ENCODE data around the gene ZFP69B. TPM values are rescaled to one million over a fixed set of nuclear protein-coding genes. Genes with fewer than 3 reads are reported as not detected.

ZFP69B gene
- total and polyA plus RNA-seq, 10 donors, result 0.80 to 5.0 (median 2.3) TPM

GRCh38 chr1:40451238-40451585 is 936 bp downstream of the ZFP69B start:
- TF ChIP-seq POLR2A (IDR thresholded peaks at IDR 0.05) (no peak), POLR2AphosphoS5 (IDR thresholded peaks at IDR 0.05) (no peak)
- TF ChIP-seq, protein P1, sequence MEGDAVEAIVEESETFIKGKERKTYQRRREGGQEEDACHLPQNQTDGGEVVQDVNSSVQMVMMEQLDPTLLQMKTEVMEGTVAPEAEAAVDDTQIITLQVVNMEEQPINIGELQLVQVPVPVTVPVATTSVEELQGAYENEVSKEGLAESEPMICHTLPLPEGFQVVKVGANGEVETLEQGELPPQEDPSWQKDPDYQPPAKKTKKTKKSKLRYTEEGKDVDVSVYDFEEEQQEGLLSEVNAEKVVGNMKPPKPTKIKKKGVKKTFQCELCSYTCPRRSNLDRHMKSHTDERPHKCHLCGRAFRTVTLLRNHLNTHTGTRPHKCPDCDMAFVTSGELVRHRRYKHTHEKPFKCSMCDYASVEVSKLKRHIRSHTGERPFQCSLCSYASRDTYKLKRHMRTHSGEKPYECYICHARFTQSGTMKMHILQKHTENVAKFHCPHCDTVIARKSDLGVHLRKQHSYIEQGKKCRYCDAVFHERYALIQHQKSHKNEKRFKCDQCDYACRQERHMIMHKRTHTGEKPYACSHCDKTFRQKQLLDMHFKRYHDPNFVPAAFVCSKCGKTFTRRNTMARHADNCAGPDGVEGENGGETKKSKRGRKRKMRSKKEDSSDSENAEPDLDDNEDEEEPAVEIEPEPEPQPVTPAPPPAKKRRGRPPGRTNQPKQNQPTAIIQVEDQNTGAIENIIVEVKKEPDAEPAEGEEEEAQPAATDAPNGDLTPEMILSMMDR (IDR thresholded peaks at IDR 0.05 in 8 of 11, conservative IDR thresholded peaks at IDR 0.05 in 3 of 11), result no peak
- 91 to 97% (median 94%) methylated on average over 1 of the region's 1 CpG for WGBS, 5 donors
- peaks cover 0 to 31% (median under 1%) of the 10 kb centered on the region in 6 donors for H3K36me3 ChIP-seq
- peaks cover 4 to 65% (median 51%) of the 10 kb centered on the region in 8 donors for H3K9me3 ChIP-seq
- H3K27ac ChIP-seq, result peak overlapping the region in 3 of 8 donors; percentile 84 to 88 (median 84)
- H3K4me1 ChIP-seq, result peaks cover 6 to 25% (median 17%) of the 10 kb centered on the region in 6 donors
- no peaks in the 10 kb centered on the region for H3K27me3 ChIP-seq (replicated peaks in 1 of 7)
- DNase-seq, result no peak
- intact Hi-C loops (cut with DNase I; ENCODE audit: low total_unique reads), result no loop called here
- H3K4me3 ChIP-seq, result peak overlapping the region in 1 of 8 donors; percentile 79

- Histone ChIP-seq H3K27me3 (replicated peaks in 1 of 7) (no peaks in the 10 kb centered on the region), H3K4me3 (no peak overlapping the region), H3K9me3 (peaks cover 16 to 89% (median 84%) of the 10 kb centered on the region in 8 donors), H3K36me3 (peaks cover 0 to 67% (median 33%) of the 10 kb centered on the region in 6 donors), H3K4me1 (peaks cover 6 to 15% (median 11%) of the 10 kb centered on the region in 6 donors), H3K27ac (no peak overlapping the region)
- intact Hi-C loops (cut with DNase I; ENCODE audit: low total_unique reads), result no loop called here
- DNase-seq, result no peak
- WGBS, 5 donors, result 50 to 100% (median 94%) methylated on average over 1 of the region's 1 CpG
- TF ChIP-seq POLR2A (IDR thresholded peaks at IDR 0.05) (no peak), POLR2AphosphoS5 (IDR thresholded peaks at IDR 0.05) (no peak)
- TF ChIP-seq, protein P1 (IDR thresholded peaks at IDR 0.05 in 8 of 11, conservative IDR thresholded peaks at IDR 0.05 in 3 of 11), result no peak
Observed at GRCh38 chr1:40454873-40455272, 4.6 kb downstream of the ZFP69B start.

DNA sequence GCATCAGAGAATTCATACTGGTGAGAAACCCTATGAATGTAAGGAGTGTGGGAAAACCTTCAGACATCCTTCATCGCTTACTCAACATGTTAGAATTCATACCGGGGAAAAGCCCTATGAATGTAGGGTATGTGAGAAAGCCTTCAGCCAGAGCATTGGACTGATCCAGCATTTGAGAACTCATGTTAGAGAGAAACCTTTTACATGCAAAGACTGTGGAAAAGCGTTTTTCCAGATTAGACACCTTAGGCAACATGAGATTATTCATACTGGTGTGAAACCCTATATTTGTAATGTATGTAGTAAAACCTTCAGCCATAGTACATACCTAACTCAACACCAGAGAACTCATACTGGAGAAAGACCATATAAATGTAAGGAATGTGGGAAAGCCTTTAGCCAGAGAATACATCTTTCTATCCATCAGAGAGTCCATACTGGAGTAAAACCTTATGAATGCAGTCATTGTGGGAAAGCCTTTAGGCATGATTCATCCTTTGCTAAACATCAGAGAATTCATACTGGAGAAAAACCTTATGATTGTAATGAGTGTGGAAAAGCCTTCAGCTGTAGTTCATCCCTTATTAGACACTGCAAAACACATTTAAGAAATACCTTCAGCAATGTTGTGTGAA is 12.8 kb downstream of the ZFP69B start:
- no peaks in the 10 kb centered on the region for H3K27me3 ChIP-seq (replicated peaks in 1 of 7)
- H3K27ac ChIP-seq, result no peak overlapping the region
- H3K9me3 ChIP-seq, result peaks cover 44 to 100% (median 100%) of the 10 kb centered on the region in 8 donors
- no peak for DNase-seq
- TF ChIP-seq POLR2AphosphoS5 (IDR thresholded peaks at IDR 0.05) (no peak), POLR2A (IDR thresholded peaks at IDR 0.05) (no peak)
- TF ChIP-seq, protein P1 (IDR thresholded peaks at IDR 0.05 in 8 of 11, conservative IDR thresholded peaks at IDR 0.05 in 3 of 11), result no peak
- intact Hi-C loops (cut with DNase I; ENCODE audit: low total_unique reads), result no loop called here
- peaks cover 2 to 81% (median 33%) of the 10 kb centered on the region in 6 donors for H3K36me3 ChIP-seq
- WGBS, 5 donors, result 88 to 97% (median 94%) methylated on average over 3 of the region's 3 CpGs
- no peak overlapping the region for H3K4me3 ChIP-seq
- H3K4me1 ChIP-seq, result no peaks in the 10 kb centered on the region

DNA sequence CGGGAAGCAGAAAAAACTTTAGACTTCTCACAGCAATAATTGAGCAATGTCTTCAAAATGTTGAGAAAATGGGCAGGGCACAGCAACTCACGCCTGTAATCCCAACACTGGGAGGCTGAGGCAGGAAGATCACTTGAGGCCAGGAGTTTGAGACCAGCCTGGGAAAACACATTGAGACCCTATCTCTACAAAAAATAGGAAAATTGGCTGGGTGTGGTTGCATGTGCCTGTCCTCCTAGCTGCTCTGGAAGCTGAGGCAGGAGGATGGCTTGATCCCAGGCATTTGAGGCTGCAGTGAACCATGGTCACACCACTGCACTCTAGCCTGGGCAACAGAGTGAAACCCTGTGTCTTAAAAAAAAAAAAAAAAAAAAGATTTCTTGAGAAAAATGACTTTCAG is 19.1 kb downstream of the ZFP69B start:
- no peaks in the 10 kb centered on the region for H3K4me1 ChIP-seq
- WGBS, 5 donors, result 90 to 96% (median 92%) methylated on average over 2 of the region's 2 CpGs
- no peak overlapping the region for H3K4me3 ChIP-seq
- no peaks in the 10 kb centered on the region for H3K27me3 ChIP-seq (replicated peaks in 1 of 7)
- H3K27ac ChIP-seq, result no peak overlapping the region
- DNase-seq, result no peak
- TF ChIP-seq, protein P1 (IDR thresholded peaks at IDR 0.05 in 8 of 11, conservative IDR thresholded peaks at IDR 0.05 in 3 of 11), result no peak
- TF ChIP-seq POLR2AphosphoS5 (IDR thresholded peaks at IDR 0.05) (no peak), POLR2A (IDR thresholded peaks at IDR 0.05) (no peak)
- H3K36me3 ChIP-seq, result peaks cover 0 to 29% (median 0%) of the 10 kb centered on the region in 6 donors
- intact Hi-C loops (cut with DNase I; ENCODE audit: low total_unique reads), result no loop called here
- H3K9me3 ChIP-seq, result peaks cover 35 to 99% (median 98%) of the 10 kb centered on the region in 8 donors
